ENCODE results near the gene TNFRSF1B.
A peak's percentile ranks its signal among the peaks of the same experiment; 100 is the strongest.
"Not testable (repeated sequence)": the region's sequence is repeated elsewhere in the genome, so short reads cannot be mapped to it uniquely, and the experiment has no call there.

Gene TNFRSF1B

DNA sequence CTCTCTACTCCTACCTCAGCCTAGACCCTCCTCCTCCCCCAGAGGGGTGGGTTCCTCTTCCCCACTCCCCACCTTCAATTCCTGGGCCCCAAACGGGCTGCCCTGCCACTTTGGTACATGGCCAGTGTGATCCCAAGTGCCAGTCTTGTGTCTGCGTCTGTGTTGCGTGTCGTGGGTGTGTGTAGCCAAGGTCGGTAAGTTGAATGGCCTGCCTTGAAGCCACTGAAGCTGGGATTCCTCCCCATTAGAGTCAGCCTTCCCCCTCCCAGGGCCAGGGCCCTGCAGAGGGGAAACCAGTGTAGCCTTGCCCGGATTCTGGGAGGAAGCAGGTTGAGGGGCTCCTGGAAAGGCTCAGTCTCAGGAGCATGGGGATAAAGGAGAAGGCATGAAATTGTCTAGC is 41.5 kb downstream of the TNFRSF1B start:
- Histone ChIP-seq H3K27ac (ENCODE audit: low read depth, low read length) (no peak overlapping the region), H3K27me3 (ENCODE audit: control insufficient read depth in 5 of 5, insufficient read depth in 4 of 5, low read length in 5 of 5) (peaks cover 0 to 3% (median 0%) of the 10 kb centered on the region in 5 donors), H3K4me1 (ENCODE audit: control insufficient read depth in 5 of 5, insufficient read depth in 5 of 5, low read length in 5 of 5) (peaks cover 0 to 14% (median 6%) of the 10 kb centered on the region in 5 donors), H3K9me3 (ENCODE audit: control insufficient read depth in 5 of 5, low read length in 5 of 5) (no peaks in the 10 kb centered on the region), H3K4me3 (ENCODE audit: low read depth in 1 of 5, low read length in 5 of 5) (no peak overlapping the region), H3K36me3 (ENCODE audit: control insufficient read depth in 5 of 5, insufficient read depth in 5 of 5, low read length in 5 of 5) (peaks cover 0 to 48% (median 29%) of the 10 kb centered on the region in 5 donors), H3K9ac (ENCODE audit: low read length in 5 of 5) (no peak overlapping the region)

DNA sequence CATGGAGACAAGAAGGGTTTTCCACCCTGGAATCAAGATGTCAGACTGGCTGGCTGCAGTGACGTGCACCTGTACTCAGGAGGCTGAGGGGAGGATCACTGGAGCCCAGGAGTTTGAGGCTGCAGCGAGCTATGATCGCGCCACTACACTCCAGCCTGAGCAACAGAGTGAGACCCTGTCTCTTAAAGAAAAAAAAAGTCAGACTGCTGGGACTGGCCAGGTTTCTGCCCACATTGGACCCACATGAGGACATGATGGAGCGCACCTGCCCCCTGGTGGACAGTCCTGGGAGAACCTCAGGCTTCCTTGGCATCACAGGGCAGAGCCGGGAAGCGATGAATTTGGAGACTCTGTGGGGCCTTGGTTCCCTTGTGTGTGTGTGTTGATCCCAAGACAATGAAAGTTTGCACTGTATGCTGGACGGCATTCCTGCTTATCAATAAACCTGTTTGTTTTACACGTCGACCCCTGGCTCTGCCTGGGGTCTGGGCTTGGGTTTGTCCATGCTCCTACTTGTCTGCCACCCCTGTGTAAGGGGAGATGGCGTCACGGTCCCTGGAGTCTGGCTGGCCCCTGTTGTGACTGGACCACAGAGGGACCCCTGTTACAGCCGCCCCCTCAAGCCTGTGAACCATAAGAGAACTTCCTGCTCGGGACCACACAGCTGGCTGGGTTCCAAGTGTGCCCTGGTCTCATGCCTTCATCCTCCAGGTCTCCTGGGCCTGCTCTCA is 42.1 kb downstream of the TNFRSF1B start:
- peaks cover 0 to 41% (median 23%) of the 10 kb centered on the region in 5 donors for H3K36me3 ChIP-seq (ENCODE audit: control insufficient read depth in 5 of 5, insufficient read depth in 5 of 5, low read length in 5 of 5)
- H3K9me3 ChIP-seq (ENCODE audit: control insufficient read depth in 5 of 5, low read length in 5 of 5): no peaks in the 10 kb centered on the region
- no peak overlapping the region for H3K4me3 ChIP-seq (ENCODE audit: low read depth in 1 of 5, low read length in 5 of 5)
- no peak overlapping the region for H3K27ac ChIP-seq (ENCODE audit: low read depth, low read length)
- H3K27me3 ChIP-seq (ENCODE audit: control insufficient read depth in 5 of 5, insufficient read depth in 4 of 5, low read length in 5 of 5): peaks cover 0 to 3% (median 0%) of the 10 kb centered on the region in 5 donors
- H3K9ac ChIP-seq (ENCODE audit: low read length in 5 of 5): no peak overlapping the region
- H3K4me1 ChIP-seq (ENCODE audit: control insufficient read depth in 5 of 5, insufficient read depth in 5 of 5, low read length in 5 of 5): peaks cover 0 to 14% (median 6%) of the 10 kb centered on the region in 5 donors

DNA sequence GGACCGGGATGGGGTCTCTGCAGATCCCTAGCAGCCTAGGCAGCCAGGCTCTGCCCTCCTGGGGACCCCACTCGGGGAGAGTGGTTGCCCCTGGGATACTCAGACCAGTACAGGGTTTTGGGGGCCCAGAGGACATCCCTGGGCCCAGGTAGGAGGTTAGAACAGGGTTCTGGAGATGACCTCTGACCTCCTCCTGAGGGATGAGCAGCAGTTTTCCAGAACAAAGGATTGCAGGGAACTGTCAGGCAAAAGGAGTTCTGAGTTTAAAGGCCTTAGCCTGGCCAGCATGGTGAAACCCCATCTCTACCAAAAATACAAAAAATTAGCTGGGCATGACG is 42.7 kb downstream of the TNFRSF1B start:
- H3K4me3 ChIP-seq (ENCODE audit: low read depth in 1 of 5, low read length in 5 of 5): no peak overlapping the region
- H3K36me3 ChIP-seq (ENCODE audit: control insufficient read depth in 5 of 5, insufficient read depth in 5 of 5, low read length in 5 of 5): peaks cover 0 to 36% (median 17%) of the 10 kb centered on the region in 5 donors
- H3K27me3 ChIP-seq (ENCODE audit: control insufficient read depth in 5 of 5, insufficient read depth in 4 of 5, low read length in 5 of 5): peaks cover 0 to 3% (median 0%) of the 10 kb centered on the region in 5 donors
- peaks cover 0 to 14% (median 6%) of the 10 kb centered on the region in 5 donors for H3K4me1 ChIP-seq (ENCODE audit: control insufficient read depth in 5 of 5, insufficient read depth in 5 of 5, low read length in 5 of 5)
- H3K9me3 ChIP-seq (ENCODE audit: control insufficient read depth in 5 of 5, low read length in 5 of 5): no peaks in the 10 kb centered on the region
- H3K9ac ChIP-seq (ENCODE audit: low read length in 5 of 5): no peak overlapping the region
- H3K27ac ChIP-seq (ENCODE audit: low read depth, low read length): no peak overlapping the region

DNA sequence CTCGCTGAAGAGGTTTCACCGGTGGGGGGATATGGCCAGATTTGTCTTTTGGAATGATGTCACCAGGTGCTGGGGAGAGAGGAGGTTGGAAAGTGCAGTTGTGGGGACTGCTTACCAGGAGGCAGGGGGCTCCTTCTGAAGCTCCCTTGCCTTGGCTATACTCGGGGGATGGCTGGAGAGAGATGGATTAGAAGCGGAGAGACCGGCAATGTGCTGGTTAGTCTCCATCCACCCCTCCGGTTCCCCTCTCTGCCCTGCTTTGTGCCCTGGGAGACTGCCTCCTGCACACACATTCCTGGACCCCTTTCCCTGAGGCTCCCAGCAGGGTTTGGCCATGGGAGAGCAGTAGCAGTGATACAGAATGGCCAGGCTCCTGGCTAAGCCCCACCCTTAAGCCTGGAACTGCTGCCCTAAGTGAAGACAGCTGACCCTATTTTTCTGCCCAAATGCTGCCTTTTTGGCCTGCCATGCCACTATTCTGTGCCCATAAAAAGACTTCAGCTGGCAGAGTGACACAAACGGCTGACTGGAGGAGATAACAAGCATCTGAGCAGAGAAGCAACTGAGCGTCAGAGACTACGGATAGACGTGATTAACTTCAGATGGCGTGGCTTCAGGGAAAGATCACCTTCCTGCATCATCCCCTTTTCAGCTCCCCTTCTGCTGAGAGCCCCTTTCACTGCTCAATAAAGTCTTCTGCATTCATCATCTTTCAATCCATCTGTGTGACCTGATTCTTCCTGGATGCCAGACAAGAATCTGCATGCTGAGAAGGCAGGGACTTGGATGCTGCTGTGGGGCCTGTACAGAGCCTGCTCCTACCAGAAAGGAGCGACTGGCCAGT is 48.5 kb downstream of the TNFRSF1B start:
- H3K36me3 ChIP-seq (ENCODE audit: control insufficient read depth in 5 of 5, insufficient read depth in 5 of 5, low read length in 5 of 5): no peaks in the 10 kb centered on the region
- no peak overlapping the region for H3K27ac ChIP-seq (ENCODE audit: low read depth, low read length)
- H3K27me3 ChIP-seq (ENCODE audit: control insufficient read depth in 5 of 5, insufficient read depth in 4 of 5, low read length in 5 of 5): peaks cover 0 to 2% (median 0%) of the 10 kb centered on the region in 5 donors
- peaks cover 0 to 9% (median 3%) of the 10 kb centered on the region in 5 donors for H3K9me3 ChIP-seq (ENCODE audit: control insufficient read depth in 5 of 5, low read length in 5 of 5)
- no peak overlapping the region for H3K4me3 ChIP-seq (ENCODE audit: low read depth in 1 of 5, low read length in 5 of 5)
- no peaks in the 10 kb centered on the region for H3K4me1 ChIP-seq (ENCODE audit: control insufficient read depth in 5 of 5, insufficient read depth in 5 of 5, low read length in 5 of 5)
- no peak overlapping the region for H3K9ac ChIP-seq (ENCODE audit: low read length in 5 of 5)

DNA sequence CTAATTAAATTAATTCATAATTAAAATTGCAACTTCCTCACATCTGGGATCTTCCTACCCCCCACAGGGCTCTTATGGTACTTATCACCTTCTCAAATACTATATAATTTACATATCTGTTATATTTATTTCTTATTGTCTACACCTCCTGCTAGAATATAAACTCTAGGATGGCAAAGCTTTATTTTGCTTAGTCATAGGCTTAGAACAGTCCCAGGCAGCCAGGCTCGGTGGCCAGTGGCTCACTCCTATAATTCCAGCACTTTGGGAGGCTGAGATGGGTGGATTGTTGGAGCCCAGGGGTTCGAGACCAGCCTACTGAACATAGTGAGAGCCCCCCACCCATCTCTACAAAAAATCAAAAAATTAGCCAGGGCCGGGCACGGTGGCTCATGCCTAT is 53.0 kb downstream of the TNFRSF1B start:
- Histone ChIP-seq H3K9me3 (ENCODE audit: control insufficient read depth in 5 of 5, low read length in 5 of 5) (peaks cover 0 to 9% (median 3%) of the 10 kb centered on the region in 5 donors), H3K4me3 (ENCODE audit: low read depth in 1 of 5, low read length in 5 of 5) (no peak overlapping the region), H3K27me3 (ENCODE audit: control insufficient read depth in 5 of 5, insufficient read depth in 4 of 5, low read length in 5 of 5) (no peaks in the 10 kb centered on the region), H3K27ac (ENCODE audit: low read depth, low read length) (no peak overlapping the region), H3K4me1 (ENCODE audit: control insufficient read depth in 5 of 5, insufficient read depth in 5 of 5, low read length in 5 of 5) (peaks cover 0 to 10% (median 4%) of the 10 kb centered on the region in 5 donors), H3K9ac (ENCODE audit: low read length in 5 of 5) (no peak overlapping the region), H3K36me3 (ENCODE audit: control insufficient read depth in 5 of 5, insufficient read depth in 5 of 5, low read length in 5 of 5) (no peaks in the 10 kb centered on the region)

DNA sequence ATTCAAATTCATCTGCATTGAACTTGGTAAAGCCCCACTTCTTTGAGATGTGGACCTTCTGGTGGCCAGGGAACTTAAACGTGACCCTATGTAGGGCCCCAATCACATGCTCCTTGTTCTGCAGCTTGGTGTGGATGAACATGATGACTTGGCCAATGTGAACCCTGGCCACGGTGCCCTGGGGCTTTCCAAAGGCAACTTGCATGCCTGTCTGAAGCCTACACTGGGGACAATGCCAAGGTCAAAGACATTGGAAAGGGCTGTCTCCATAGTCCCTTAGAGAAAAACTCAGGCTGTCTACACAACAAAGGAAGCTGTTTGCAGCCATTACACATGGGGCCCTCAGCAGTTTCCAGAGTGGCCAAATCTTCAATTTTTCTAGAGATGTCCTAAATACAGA is 54.1 kb downstream of the TNFRSF1B start:
- H3K4me1 ChIP-seq (ENCODE audit: control insufficient read depth in 5 of 5, insufficient read depth in 5 of 5, low read length in 5 of 5): peaks cover 0 to 10% (median 4%) of the 10 kb centered on the region in 5 donors
- no peak overlapping the region for H3K4me3 ChIP-seq (ENCODE audit: low read depth in 1 of 5, low read length in 5 of 5)
- no peak overlapping the region for H3K9ac ChIP-seq (ENCODE audit: low read length in 5 of 5)
- H3K27ac ChIP-seq (ENCODE audit: low read depth, low read length): no peak overlapping the region
- H3K27me3 ChIP-seq (ENCODE audit: control insufficient read depth in 5 of 5, insufficient read depth in 4 of 5, low read length in 5 of 5): no peaks in the 10 kb centered on the region
- H3K36me3 ChIP-seq (ENCODE audit: control insufficient read depth in 5 of 5, insufficient read depth in 5 of 5, low read length in 5 of 5): no peaks in the 10 kb centered on the region
- peaks cover 0 to 3% (median 2%) of the 10 kb centered on the region in 5 donors for H3K9me3 ChIP-seq (ENCODE audit: control insufficient read depth in 5 of 5, low read length in 5 of 5)

DNA sequence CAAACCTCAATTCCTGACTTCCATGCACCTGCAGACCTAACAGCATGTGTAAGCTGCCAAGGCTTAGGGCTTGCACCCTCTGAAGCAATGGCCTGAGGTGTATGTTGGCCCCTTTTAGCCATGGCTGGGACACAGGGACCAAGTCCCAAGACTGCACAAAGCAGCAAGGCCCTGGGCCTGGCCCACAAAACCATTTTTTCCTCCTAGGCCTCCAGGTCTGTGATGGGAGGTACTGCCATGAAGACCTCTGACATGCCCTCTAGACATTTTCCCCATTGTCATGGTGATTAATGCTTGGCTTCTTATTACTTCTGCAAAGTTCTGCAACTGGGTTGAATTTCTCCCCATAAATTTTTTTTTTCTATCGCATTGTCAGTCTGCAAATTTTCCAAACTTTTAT is 55.9 kb downstream of the TNFRSF1B start:
- H3K27ac ChIP-seq (ENCODE audit: low read depth, low read length); H3K27me3 ChIP-seq (ENCODE audit: control insufficient read depth in 5 of 5, insufficient read depth in 4 of 5, low read length in 5 of 5); H3K9me3 ChIP-seq (ENCODE audit: control insufficient read depth in 5 of 5, low read length in 5 of 5); H3K4me1 ChIP-seq (ENCODE audit: control insufficient read depth in 5 of 5, insufficient read depth in 5 of 5, low read length in 5 of 5); H3K36me3 ChIP-seq (ENCODE audit: control insufficient read depth in 5 of 5, insufficient read depth in 5 of 5, low read length in 5 of 5); H3K4me3 ChIP-seq (ENCODE audit: low read depth in 1 of 5, low read length in 5 of 5); H3K9ac ChIP-seq (ENCODE audit: low read length in 5 of 5): not testable (repeated sequence)

DNA sequence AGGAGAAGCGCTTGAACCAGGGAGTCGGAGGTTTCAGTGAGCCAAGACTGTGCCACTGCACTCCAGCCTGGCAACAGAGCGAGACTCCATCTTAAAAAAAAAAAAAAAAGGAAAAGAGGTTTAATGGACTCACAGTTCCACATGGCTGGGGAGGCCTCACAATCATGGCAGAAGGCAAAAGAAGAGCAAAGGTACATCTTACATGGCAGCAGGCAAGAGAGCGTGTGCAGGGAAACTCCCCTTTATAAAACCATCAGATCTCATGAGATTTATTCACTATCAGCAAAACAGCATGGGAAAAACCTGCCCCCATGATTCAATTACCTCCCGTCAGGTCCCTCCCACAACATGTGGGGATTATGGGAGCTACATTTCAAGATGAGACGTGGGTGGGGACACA is 57.3 kb downstream of the TNFRSF1B start:
- not testable (repeated sequence) for H3K36me3 ChIP-seq (ENCODE audit: control insufficient read depth in 5 of 5, insufficient read depth in 5 of 5, low read length in 5 of 5); H3K9me3 ChIP-seq (ENCODE audit: control insufficient read depth in 5 of 5, low read length in 5 of 5); H3K4me1 ChIP-seq (ENCODE audit: control insufficient read depth in 5 of 5, insufficient read depth in 5 of 5, low read length in 5 of 5); H3K4me3 ChIP-seq (ENCODE audit: low read depth in 1 of 5, low read length in 5 of 5); H3K9ac ChIP-seq (ENCODE audit: low read length in 5 of 5); H3K27ac ChIP-seq (ENCODE audit: low read depth, low read length); H3K27me3 ChIP-seq (ENCODE audit: control insufficient read depth in 5 of 5, insufficient read depth in 4 of 5, low read length in 5 of 5)

DNA sequence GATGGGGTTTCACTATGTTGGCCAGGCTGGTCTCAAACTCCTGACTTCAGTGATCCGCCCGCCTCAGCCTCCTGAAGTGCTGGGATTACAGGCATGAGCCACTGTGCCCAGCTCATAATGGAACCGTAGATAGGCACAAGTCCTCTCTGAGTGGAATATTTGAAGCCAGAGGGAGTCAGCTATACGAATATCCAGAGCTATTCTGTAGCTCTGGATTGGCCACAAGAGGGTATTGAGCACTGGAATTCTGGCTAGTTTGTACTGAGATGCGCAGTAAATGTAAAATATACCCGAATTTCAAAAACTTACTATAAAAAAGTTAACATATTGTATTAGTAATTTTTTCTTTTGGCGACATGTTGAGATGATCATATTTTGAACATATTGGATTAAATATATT is 62.2 kb downstream of the TNFRSF1B start:
- no peak overlapping the region for H3K4me3 ChIP-seq (ENCODE audit: low read depth in 1 of 5, low read length in 5 of 5)

DNA sequence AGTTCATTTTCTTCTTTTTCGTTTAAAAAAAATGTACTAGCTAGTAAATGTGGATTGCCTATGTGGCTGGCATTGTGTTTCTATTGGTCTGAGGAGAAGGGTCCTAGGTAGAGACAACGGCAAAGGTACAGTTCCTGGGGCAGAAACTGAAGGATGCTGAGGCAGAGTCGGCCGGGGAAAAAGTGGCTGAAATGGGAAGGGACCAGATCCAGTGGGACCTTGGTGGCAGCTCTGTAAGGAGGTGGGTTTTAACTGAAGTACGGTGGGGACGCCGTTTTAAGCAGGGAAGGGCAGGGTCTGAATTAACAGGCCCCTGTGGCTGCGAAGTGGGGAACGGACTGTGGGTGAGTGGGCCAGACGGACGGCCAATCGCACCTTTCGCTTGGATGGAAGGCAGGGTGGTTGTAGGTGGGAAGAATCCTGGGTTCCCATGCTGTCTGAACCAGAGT is 62.6 kb downstream of the TNFRSF1B start:
- no peak overlapping the region for H3K27ac ChIP-seq (ENCODE audit: low read depth, low read length)
- H3K9me3 ChIP-seq (ENCODE audit: control insufficient read depth in 5 of 5, low read length in 5 of 5): no peaks in the 10 kb centered on the region
- H3K4me1 ChIP-seq (ENCODE audit: control insufficient read depth in 5 of 5, insufficient read depth in 5 of 5, low read length in 5 of 5): peaks cover 3 to 24% (median 15%) of the 10 kb centered on the region in 5 donors
- H3K27me3 ChIP-seq (ENCODE audit: control insufficient read depth in 5 of 5, insufficient read depth in 4 of 5, low read length in 5 of 5): no peaks in the 10 kb centered on the region
- H3K9ac ChIP-seq (ENCODE audit: low read length in 5 of 5): peak overlapping the region in 1 of 5 donors; percentile 99
- H3K36me3 ChIP-seq (ENCODE audit: control insufficient read depth in 5 of 5, insufficient read depth in 5 of 5, low read length in 5 of 5): peaks cover 0 to under 1% (median 0%) of the 10 kb centered on the region in 5 donors
- no peak overlapping the region for H3K4me3 ChIP-seq (ENCODE audit: low read depth in 1 of 5, low read length in 5 of 5)

More for the DNA sequence above, 62.2 kb downstream of the TNFRSF1B start:
- no peak overlapping the region for H3K27ac ChIP-seq (ENCODE audit: low read depth, low read length)
- H3K9me3 ChIP-seq (ENCODE audit: control insufficient read depth in 5 of 5, low read length in 5 of 5): no peaks in the 10 kb centered on the region
- H3K9ac ChIP-seq (ENCODE audit: low read length in 5 of 5): no peak overlapping the region
- no peaks in the 10 kb centered on the region for H3K36me3 ChIP-seq (ENCODE audit: control insufficient read depth in 5 of 5, insufficient read depth in 5 of 5, low read length in 5 of 5)
- H3K27me3 ChIP-seq (ENCODE audit: control insufficient read depth in 5 of 5, insufficient read depth in 4 of 5, low read length in 5 of 5): no peaks in the 10 kb centered on the region
- H3K4me1 ChIP-seq (ENCODE audit: control insufficient read depth in 5 of 5, insufficient read depth in 5 of 5, low read length in 5 of 5): peaks cover 3 to 24% (median 15%) of the 10 kb centered on the region in 5 donors

Data from subcutaneous abdominal adipose tissue (tissue), 5 donors.